Rectal smooth muscle tissue (tissue), 1 donor: ENCODE results near the gene TEKTIP1.

Source experiments
- H3K27ac ChIP-seq: one replicate; pipeline ENCODE4 v1.7.0; 2013; ENCODE audit warnings: low read depth, low read length, inconsistent platforms
- H3K27me3 ChIP-seq: one replicate; pipeline ENCODE4 v1.7.0; 2013; ENCODE audit warnings: low read length; ENCODE audit not compliant: control insufficient read depth, insufficient read depth
- H3K36me3 ChIP-seq: one replicate; pipeline ENCODE4 v1.7.0; 2013; ENCODE audit warnings: low read length; ENCODE audit not compliant: control insufficient read depth, insufficient read depth
- H3K4me1 ChIP-seq: one replicate; pipeline ENCODE4 v1.7.0; 2013; ENCODE audit warnings: low read length; ENCODE audit not compliant: control insufficient read depth, insufficient read depth
- H3K4me3 ChIP-seq: one replicate; pipeline ENCODE4 v1.7.0; 2013; ENCODE audit warnings: low read length
- H3K9ac ChIP-seq: one replicate; pipeline ENCODE4 v1.7.0; 2013; ENCODE audit warnings: low read length

TEKTIP1 gene

GRCh38 chr19:3538258-3538929, 580 bp upstream of the TEKTIP1 start:
- Histone ChIP-seq H3K27ac (no peak overlapping the region), H3K4me1 (no peaks in the 10 kb centered on the region), H3K4me3 (no peak overlapping the region), H3K27me3 (no peaks in the 10 kb centered on the region), H3K36me3 (peaks cover 20% of the 10 kb centered on the region), H3K9ac (no peak overlapping the region)

- no peaks in the 10 kb centered on the region for H3K4me1 ChIP-seq
- H3K4me3 ChIP-seq = no peak overlapping the region
- H3K27ac ChIP-seq = no peak overlapping the region
- H3K9ac ChIP-seq = no peak overlapping the region
- H3K27me3 ChIP-seq = no peaks in the 10 kb centered on the region
- peaks cover 10% of the 10 kb centered on the region for H3K36me3 ChIP-seq
These were observed 763 bp downstream of the TEKTIP1 start for GRCh38 chr19:3539756-3540118.

GRCh38 chr19:3543150-3544057, 4.4 kb downstream of the TEKTIP1 start:
- Histone ChIP-seq H3K9ac (no peak overlapping the region), H3K4me3 (no peak overlapping the region), H3K27ac (no peak overlapping the region), H3K36me3 (peaks cover 4% of the 10 kb centered on the region), H3K4me1 (no peaks in the 10 kb centered on the region), H3K27me3 (no peaks in the 10 kb centered on the region)

- no peak overlapping the region for H3K27ac ChIP-seq
- no peaks in the 10 kb centered on the region for H3K4me1 ChIP-seq
- H3K27me3 ChIP-seq = no peaks in the 10 kb centered on the region
- no peaks in the 10 kb centered on the region for H3K36me3 ChIP-seq
- no peak overlapping the region for H3K4me3 ChIP-seq
- no peak overlapping the region for H3K9ac ChIP-seq
These were observed 5.0 kb downstream of the TEKTIP1 start for GRCh38 chr19:3544058-3544376.

GRCh38 chr19:3544742-3545668, 6.0 kb downstream of the TEKTIP1 start:
- Histone ChIP-seq H3K27ac (no peak overlapping the region), H3K4me3 (no peak overlapping the region), H3K27me3 (no peaks in the 10 kb centered on the region), H3K4me1 (no peaks in the 10 kb centered on the region), H3K36me3 (no peaks in the 10 kb centered on the region), H3K9ac (no peak overlapping the region)

GRCh38 chr19:3545669-3546034, 6.7 kb downstream of the TEKTIP1 start:
- Histone ChIP-seq H3K9ac (no peak overlapping the region), H3K36me3 (peaks cover under 1% of the 10 kb centered on the region), H3K27ac (no peak overlapping the region)

GRCh38 chr19:3546119-3546518, 7.1 kb downstream of the TEKTIP1 start:
- Histone ChIP-seq H3K27ac (no peak overlapping the region), H3K4me3 (no peak overlapping the region), H3K27me3 (no peaks in the 10 kb centered on the region), H3K9ac (no peak overlapping the region), H3K4me1 (no peaks in the 10 kb centered on the region), H3K36me3 (peaks cover 2% of the 10 kb centered on the region)

More at GRCh38 chr19:3545669-3546034, 6.7 kb downstream of the TEKTIP1 start:
- Histone ChIP-seq H3K4me3 (no peak overlapping the region), H3K4me1 (no peaks in the 10 kb centered on the region), H3K27me3 (no peaks in the 10 kb centered on the region)

- no peak overlapping the region for H3K9ac ChIP-seq
- H3K36me3 ChIP-seq = peaks cover 2% of the 10 kb centered on the region
- no peak overlapping the region for H3K4me3 ChIP-seq
- H3K27ac ChIP-seq = no peak overlapping the region
- H3K27me3 ChIP-seq = no peaks in the 10 kb centered on the region
- no peaks in the 10 kb centered on the region for H3K4me1 ChIP-seq
These were observed 8.3 kb downstream of the TEKTIP1 start for GRCh38 chr19:3547301-3547731.

GRCh38 chr19:3547767-3548282, 8.9 kb downstream of the TEKTIP1 start:
- H3K36me3 ChIP-seq = peaks cover 2% of the 10 kb centered on the region
- H3K4me1 ChIP-seq = no peaks in the 10 kb centered on the region
- no peak overlapping the region for H3K27ac ChIP-seq

GRCh38 chr19:3548606-3549005, 9.6 kb downstream of the TEKTIP1 start:
- Histone ChIP-seq H3K36me3 (peaks cover 2% of the 10 kb centered on the region), H3K27ac (no peak overlapping the region), H3K4me3 (no peak overlapping the region), H3K27me3 (no peaks in the 10 kb centered on the region), H3K9ac (no peak overlapping the region), H3K4me1 (no peaks in the 10 kb centered on the region)

More at GRCh38 chr19:3547767-3548282, 8.9 kb downstream of the TEKTIP1 start:
- Histone ChIP-seq H3K9ac (no peak overlapping the region), H3K4me3 (no peak overlapping the region), H3K27me3 (no peaks in the 10 kb centered on the region)

GRCh38 chr19:3549816-3550215, 10.8 kb downstream of the TEKTIP1 start:
- H3K27ac ChIP-seq = no peak overlapping the region
- no peaks in the 10 kb centered on the region for H3K4me1 ChIP-seq
- peaks cover 2% of the 10 kb centered on the region for H3K36me3 ChIP-seq
- H3K9ac ChIP-seq = no peak overlapping the region
- H3K4me3 ChIP-seq = no peak overlapping the region
- H3K27me3 ChIP-seq = no peaks in the 10 kb centered on the region
